Left cardiac atrium (tissue), 4 donors: ENCODE results near the gene EPS8L1. TPM values are rescaled to one million over a fixed set of nuclear protein-coding genes. Genes with fewer than 3 reads are reported as not detected.
"Not testable (repeated sequence)": the region's sequence is repeated elsewhere in the genome, so short reads cannot be mapped to it uniquely, and the experiment has no call there.

Experiments used
- ATAC-seq, 2 donors: fragments of 200-7000 bp; cut with Tn5 transposase; one replicate each; pipeline ENCODE4 v1.9.1; 2020; ENCODE audit warnings: mild to moderate bottlenecking in 2 of 2, moderate library complexity in 2 of 2
- DNase-seq: peaks from one replicate; pipeline ENCODE4 v3.0.0-alpha.2; 2020
- intact Hi-C, 2 donors: fragments of 100-400 bp; cut with DNase I; formaldehyde crosslinking; loops; one replicate each; pipeline versions ENCODE4 v1.14.1 to v1.15.1; 2022 to 2023
- long read RNA-seq: library from polyadenylated mRNA; unstranded; transcript quantifications from one replicate; pipeline ENCODE4 v2.0.0, GENCODE V29; 2021
- total RNA-seq, 2 donors: library from RNA; stranded (reverse); fragmentation: NEBNext Ultra II Directional; extraction: Animal tissue kit (Norgen Biotek cat#: 25700); gene quantifications; one replicate each; pipeline ENCODE4 v1.2.1, GENCODE V29; 2021
- donor health status: DM: no; HTN: yes; CAD: no.
- donor health status: DM: no; HTN: yes; CAD: no; lungs with severe emphysema.
- donor health status: DM: yes; HTN: yes; CAD: no.
- donor health status: Dilated cardiomyopathy.

Gene EPS8L1
- total RNA-seq: 1 to 10 TPM; 2.2 to 3.7 TPM
- long read RNA-seq, partial matches to known transcripts: 0 of 2 reads
- long read RNA-seq, other reads (novel, unspliced or antisense): 1 of 2 reads

GRCh38 chr19:55075371-55075998, at the start of gene EPS8L1:
Gene EPS8L1, plus strand, starts transcription at chr19:55075869. Its CDS starts 576 bp downstream, at chr19:55076445.
- intact Hi-C loops: no loop called here
- ATAC-seq: peak in 1 of 2 donors; percentile 59

GRCh38 chr19:55027140-55027471, 48.6 kb upstream of the EPS8L1 start:
- intact Hi-C loops, ATAC-seq, DNase-seq: not testable (repeated sequence)

More at GRCh38 chr19:55075371-55075998, at the start of gene EPS8L1:
- DNase-seq: peak; percentile 41

DNA sequence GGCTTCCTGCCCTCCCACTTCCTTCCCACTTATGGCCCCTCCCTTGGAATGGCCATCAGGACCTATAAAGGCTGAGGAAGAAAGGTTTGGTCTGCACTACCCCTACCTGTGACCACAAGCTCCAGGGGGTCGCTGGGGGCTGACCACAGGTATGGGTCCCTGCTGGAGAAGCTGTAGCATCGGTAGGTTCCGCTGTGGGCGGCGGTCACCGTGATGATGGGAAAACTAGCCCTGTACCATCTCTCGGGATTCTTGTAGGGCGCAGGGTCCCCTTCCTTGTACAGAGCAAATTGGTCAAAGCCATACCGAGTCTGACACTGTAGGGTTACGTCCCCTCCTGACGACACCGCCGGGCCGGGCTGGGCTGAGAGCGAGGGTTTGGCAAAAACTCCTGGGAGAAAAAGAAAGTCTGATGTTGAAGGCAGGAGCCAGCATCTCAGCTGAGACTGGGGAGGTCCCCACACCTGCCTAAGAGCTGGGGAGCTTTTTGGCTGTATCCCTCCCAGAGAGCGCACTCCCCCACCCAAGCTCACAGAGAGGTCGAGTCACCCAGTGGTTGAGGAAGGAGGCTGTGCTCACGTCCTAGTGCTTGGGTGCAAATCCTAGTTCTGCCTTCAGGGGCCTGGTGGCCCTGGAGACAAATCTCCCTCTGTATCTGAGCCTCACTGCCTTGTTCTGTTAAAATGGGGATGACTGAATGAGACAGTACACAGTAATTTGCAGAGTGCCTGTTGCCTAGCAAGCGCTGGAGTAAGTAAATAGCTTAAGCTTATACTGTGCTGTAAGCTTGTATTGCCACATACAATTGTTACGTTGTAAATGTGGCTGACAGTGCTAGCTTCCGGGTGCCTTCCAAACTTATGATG, 48.0 kb upstream of the EPS8L1 start:
- intact Hi-C loops: no loop called here
- ATAC-seq (no peak), DNase-seq (no peak)

- ATAC-seq: no peak
- intact Hi-C loops: no loop called here
- DNase-seq: no peak
These were observed 46.9 kb upstream of the EPS8L1 start for GRCh38 chr19:55028757-55029156.

- DNase-seq (no peak), ATAC-seq (no peak)
- intact Hi-C loops: no loop called here
These were observed 44.5 kb upstream of the EPS8L1 start for GRCh38 chr19:55031178-55031577.

DNA sequence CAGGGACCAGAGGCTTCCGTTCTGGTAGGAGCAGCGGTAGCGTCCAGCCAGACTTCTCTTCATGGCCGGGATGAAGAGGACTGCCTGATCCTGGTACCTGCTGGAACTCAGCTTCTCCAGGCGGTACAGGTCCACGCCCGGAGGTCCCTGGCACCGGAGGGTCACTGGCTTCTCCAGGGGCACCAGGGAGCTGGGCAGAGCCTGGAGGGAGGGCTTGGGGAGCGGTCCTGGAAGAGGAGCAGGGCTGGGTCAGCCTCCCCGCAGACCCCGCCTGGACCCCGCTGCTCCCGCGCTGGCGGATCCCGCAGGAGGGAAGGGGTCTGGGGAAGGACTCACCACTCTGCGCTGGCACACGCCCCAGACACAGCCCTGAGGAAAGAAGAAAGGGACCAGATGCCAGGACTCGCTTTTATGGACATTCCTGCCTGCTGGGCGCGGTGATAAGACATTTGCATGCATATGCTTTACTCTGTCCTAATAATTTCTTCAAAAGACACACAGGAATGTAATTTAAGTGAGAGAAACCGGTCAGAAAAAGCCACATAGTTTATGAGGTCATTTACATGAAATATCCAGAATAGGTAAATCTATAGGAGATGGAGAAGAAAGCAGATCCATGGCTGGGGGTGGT, 43.4 kb upstream of the EPS8L1 start:
- intact Hi-C loops: no loop called here
- ATAC-seq (no peak), DNase-seq (no peak)

- DNase-seq, ATAC-seq, intact Hi-C loops: not testable (repeated sequence)
These were observed 42.6 kb upstream of the EPS8L1 start for GRCh38 chr19:55032976-55033643.

DNA sequence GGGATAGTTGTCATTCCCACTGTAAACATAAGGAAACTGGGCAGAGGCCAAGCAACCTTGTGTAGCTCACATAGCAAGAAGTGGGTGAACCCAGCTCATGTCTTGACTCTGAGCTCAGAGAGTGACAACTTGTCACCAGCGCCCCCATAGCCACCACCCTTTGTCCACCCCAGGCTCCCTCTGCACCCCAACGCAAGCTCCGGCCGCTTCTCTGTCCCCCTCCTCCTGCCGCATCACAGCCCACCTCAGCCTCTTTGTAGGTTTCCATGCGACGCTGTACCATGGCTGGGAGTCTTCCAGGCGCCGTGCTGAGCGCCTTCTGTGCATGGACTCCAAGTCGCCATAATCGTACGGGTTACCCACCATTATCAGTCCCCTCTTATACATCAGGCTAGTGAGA, 40.9 kb upstream of the EPS8L1 start:
- DNase-seq: no peak
- intact Hi-C loops: no loop called here
- ATAC-seq: no peak

DNA sequence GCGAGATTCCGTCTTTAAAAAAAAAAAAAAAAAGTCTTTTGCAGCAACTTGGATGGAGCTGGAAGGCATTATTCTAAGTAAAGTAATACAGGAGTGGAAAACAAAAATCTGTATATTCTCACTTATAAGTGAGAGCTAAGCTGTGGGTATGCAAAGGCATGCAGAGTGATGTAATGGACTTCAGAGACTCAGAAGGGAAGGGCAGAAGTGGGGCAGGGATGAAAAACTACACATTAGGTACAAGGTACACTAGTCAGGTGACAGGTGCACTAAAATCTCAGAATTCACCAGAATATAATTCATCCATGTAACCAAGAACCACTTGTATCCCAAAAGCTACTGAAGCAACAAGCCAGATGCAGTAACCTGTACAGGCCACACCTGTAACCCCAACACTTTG, 39.6 kb upstream of the EPS8L1 start:
- intact Hi-C loops: no loop called here
- ATAC-seq: no peak
- DNase-seq: no peak

DNA sequence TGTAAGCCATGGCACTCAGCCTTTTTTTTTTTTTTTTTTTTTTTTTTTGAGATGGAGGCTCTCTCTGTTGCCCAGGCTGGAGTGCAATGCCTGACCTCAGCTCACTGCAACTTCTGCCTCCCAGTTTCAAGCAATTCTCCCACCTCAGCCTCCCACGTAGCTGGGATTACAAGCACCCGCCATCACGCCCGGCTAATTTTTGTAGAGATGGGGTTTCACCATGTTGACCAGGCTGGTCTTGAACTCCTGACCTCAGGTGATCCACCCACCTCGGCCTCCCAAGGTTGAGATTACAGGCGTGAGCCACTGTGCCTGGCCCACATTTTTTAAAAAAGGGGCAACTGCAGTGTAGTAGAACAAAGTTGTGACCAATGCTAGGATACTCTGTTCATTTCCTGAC, 38.1 kb upstream of the EPS8L1 start:
- intact Hi-C loops, DNase-seq, ATAC-seq: not testable (repeated sequence)

DNA sequence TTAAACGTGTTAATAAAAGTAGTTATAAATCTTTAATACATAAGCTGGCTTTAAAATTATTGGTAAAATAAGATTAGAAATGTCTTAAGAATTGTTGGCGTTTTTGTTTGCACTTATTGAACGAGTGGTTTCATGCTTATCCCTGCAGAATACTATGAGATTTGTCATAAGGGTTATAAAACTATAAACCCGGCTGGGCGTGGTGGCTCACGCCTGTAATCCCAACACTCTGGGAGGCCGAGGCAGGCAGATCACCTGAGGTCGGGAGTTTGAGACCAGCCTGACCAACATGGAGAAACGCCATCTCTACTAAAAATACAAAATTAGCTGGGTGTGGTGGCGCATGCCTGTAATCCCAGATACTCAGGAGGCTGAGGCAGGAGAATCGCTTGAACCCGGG, 35.0 kb upstream of the EPS8L1 start:
- DNase-seq, intact Hi-C loops, ATAC-seq: not testable (repeated sequence)

GRCh38 chr19:55041244-55041626, 34.4 kb upstream of the EPS8L1 start:
- DNase-seq: no peak
- intact Hi-C loops: no loop called here
- no peak for ATAC-seq

DNA sequence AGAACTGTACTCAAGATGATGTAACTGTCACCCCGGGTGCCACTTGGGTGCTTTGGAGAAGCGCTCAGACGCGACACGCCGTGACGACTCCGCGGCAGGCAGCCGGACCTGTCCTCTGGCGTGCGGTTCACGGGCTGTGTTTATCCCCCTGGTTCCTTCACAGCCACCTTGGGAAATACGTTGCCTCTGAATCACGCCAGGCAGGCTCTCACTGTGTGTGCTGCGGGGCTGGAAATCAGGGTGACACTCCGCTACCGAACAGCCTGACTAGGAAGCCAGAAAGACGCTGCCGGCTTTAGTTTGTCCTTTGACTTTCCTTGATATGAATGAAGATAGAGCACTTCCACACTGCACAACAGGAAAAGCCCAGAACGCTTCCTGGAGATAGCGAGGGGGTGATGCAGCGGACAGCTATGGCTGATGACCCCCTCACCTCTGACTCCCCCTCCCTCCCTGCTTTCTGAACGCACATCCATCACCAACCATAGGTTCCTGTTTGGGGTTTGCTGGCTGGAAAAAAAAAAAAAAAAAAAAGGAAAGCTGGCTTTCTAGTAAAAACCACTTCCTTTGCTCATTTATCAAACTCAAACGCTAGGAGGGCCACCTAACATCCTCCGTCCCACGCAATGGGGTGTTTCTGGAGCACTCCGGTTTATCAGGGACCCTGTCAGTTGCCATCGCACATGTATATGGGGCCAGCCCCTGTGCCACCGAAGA, 33.9 kb upstream of the EPS8L1 start:
- ATAC-seq: no peak
- no peak for DNase-seq
- intact Hi-C loops: no loop called here

- DNase-seq (no peak), ATAC-seq (no peak)
- intact Hi-C loops: no loop called here
These were observed 33.4 kb upstream of the EPS8L1 start for GRCh38 chr19:55042344-55042678.

GRCh38 chr19:55042688-55043087, 33.0 kb upstream of the EPS8L1 start:
- no peak for ATAC-seq
- intact Hi-C loops: no loop called here

DNA sequence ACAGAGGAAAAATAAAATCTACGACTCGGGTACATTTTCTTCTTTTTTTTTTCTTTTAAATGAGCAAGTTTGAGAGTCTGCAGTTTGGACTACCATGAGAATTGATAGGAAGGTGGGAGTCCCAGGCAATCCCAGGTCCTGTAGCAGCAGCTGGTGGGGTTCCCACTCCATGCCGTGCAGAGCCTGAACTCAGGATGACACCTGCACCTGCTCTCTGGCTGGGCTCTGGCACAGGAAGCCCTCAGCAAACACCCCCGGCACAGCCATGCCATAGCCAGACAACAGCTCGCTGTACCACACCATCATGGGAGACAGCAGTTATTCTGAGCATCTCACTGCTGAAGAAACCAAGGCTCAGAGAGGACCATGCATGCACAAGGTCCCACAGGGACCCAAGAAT, 31.4 kb upstream of the EPS8L1 start:
- DNase-seq (no peak), ATAC-seq (no peak)
- intact Hi-C loops: no loop called here

More at GRCh38 chr19:55042688-55043087, 33.0 kb upstream of the EPS8L1 start:
- DNase-seq: no peak

GRCh38 chr19:55044771-55045716, 30.6 kb upstream of the EPS8L1 start:
- DNase-seq: no peak
- no peak for ATAC-seq
- intact Hi-C loops: no loop called here
